HepG2 (cell line): Measurements from ENCODE around the gene ATP5PF. TPM values are rescaled to one million over a fixed set of nuclear protein-coding genes. Genes with fewer than 3 reads are reported as not detected.

Experiments
- KDM4B ChIP-seq: sonication (generic); formaldehyde crosslinking; IDR thresholded peaks from 2 replicates; pipeline ENCODE4 v1.4.0; 2020; ENCODE audit warnings: missing genetic modification reagents
- MAFG ChIP-seq: sonication (generic); formaldehyde crosslinking; IDR thresholded peaks from 2 replicates; pipeline ENCODE4 v1.5.1; 2020; ENCODE audit warnings: mild to moderate bottlenecking, missing genetic modification reagents
- ZNF10 ChIP-seq: sonication (generic); formaldehyde crosslinking; IDR thresholded peaks from 2 replicates; pipeline ENCODE4 v1.4.0; 2020; ENCODE audit warnings: mild to moderate bottlenecking, low read depth, missing genetic modification reagents, borderline replicate concordance
- ZNF790 ChIP-seq: sonication (generic); formaldehyde crosslinking; IDR thresholded peaks from 2 replicates; pipeline ENCODE4 v1.8.0; 2022; ENCODE audit warnings: missing genetic modification reagents, mild to moderate bottlenecking, borderline replicate concordance
- polyA plus RNA-seq, 8 experiments: library from polyadenylated mRNA; depleted of rRNA in 3 of 8; stranded (reverse) in 7 of 8; unstranded in 1 of 8; fragments of >200 nt; fragmentation: Illumina TruSeq in 4 of 8; extraction: Trizol in 4 of 8; gene quantifications; 2 replicates each; pipeline versions ENCODE4 v1.2.1 to v1.2.3, GENCODE V29; 2011 to 2016; ENCODE audit warnings: low read depth in 4 of 8, missing spikeins in 1 of 8, mixed read lengths in 1 of 8; ENCODE audit not compliant: insufficient read depth in 1 of 8
- total RNA-seq, 5 experiments: library from RNA; depleted of rRNA; stranded (reverse); fragments of >200 nt; fragmentation: Illumina TruSeq; extraction: Trizol; gene quantifications; 2 replicates each; pipeline ENCODE4 v1.2.3, GENCODE V29; 2016; ENCODE audit warnings: low read depth in 1 of 5
- TF ChIP-seq, protein P1 (sequence below): sonication (generic); formaldehyde crosslinking; IDR thresholded peaks from 2 replicates; pipeline ENCODE4 v1.8.0; 2022; ENCODE audit warnings: mild to moderate bottlenecking, missing genetic modification reagents, moderate library complexity
- TF ChIP-seq, protein P2 (sequence below): sonication (generic); formaldehyde crosslinking; IDR thresholded peaks from 2 replicates; pipeline ENCODE4; 2020; ENCODE audit warnings: missing genetic modification reagents, mild to moderate bottlenecking, borderline replicate concordance
- TF ChIP-seq, protein P3 (sequence below): sonication (generic); formaldehyde crosslinking; conservative IDR thresholded peaks from 2 replicates; pipeline ENCODE4 v1.4.0; 2020; ENCODE audit warnings: mild to moderate bottlenecking, missing genetic modification reagents, moderate library complexity

ATP5PF gene
- total and polyA plus RNA-seq, 2 of the 13 experiments (the other 11 are each of a cell fraction or from before 2014, with no cell fraction given), result 131 to 157 TPM

DNA sequence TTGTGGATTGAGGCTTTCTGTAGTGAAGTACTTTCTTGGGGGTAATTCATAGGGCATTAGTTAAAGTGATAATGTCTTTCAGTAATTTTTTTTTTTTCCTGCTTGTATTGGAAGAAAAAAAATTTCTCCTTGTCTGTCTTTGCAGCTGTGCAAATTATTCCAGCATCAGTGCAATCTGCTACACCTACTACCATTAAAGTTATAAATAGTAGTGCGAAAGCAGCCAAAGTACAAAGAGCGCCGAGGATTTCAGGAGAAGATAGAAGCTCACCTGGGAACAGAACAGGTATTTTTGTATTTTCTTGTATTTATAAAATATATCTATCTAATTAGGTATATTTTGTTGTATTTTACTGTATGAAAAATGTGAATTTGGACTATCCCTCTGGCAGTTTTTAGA lies 29.4 kb upstream of the ATP5PF start (continued):
- TF ChIP-seq, protein P1, sequence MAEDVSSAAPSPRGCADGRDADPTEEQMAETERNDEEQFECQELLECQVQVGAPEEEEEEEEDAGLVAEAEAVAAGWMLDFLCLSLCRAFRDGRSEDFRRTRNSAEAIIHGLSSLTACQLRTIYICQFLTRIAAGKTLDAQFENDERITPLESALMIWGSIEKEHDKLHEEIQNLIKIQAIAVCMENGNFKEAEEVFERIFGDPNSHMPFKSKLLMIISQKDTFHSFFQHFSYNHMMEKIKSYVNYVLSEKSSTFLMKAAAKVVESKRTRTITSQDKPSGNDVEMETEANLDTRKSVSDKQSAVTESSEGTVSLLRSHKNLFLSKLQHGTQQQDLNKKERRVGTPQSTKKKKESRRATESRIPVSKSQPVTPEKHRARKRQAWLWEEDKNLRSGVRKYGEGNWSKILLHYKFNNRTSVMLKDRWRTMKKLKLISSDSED (CRISPR knock-in tag), result no peak
- TF ChIP-seq MAFG (CRISPR knock-in tag) (no peak), ZNF10 (no peak), KDM4B (CRISPR knock-in tag) (no peak), ZNF790 (CRISPR knock-in tag) (no peak)
- TF ChIP-seq, protein P2, sequence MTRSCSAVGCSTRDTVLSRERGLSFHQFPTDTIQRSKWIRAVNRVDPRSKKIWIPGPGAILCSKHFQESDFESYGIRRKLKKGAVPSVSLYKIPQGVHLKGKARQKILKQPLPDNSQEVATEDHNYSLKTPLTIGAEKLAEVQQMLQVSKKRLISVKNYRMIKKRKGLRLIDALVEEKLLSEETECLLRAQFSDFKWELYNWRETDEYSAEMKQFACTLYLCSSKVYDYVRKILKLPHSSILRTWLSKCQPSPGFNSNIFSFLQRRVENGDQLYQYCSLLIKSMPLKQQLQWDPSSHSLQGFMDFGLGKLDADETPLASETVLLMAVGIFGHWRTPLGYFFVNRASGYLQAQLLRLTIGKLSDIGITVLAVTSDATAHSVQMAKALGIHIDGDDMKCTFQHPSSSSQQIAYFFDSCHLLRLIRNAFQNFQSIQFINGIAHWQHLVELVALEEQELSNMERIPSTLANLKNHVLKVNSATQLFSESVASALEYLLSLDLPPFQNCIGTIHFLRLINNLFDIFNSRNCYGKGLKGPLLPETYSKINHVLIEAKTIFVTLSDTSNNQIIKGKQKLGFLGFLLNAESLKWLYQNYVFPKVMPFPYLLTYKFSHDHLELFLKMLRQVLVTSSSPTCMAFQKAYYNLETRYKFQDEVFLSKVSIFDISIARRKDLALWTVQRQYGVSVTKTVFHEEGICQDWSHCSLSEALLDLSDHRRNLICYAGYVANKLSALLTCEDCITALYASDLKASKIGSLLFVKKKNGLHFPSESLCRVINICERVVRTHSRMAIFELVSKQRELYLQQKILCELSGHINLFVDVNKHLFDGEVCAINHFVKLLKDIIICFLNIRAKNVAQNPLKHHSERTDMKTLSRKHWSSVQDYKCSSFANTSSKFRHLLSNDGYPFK (CRISPR knock-in tag), result no peak
- TF ChIP-seq, protein P3, sequence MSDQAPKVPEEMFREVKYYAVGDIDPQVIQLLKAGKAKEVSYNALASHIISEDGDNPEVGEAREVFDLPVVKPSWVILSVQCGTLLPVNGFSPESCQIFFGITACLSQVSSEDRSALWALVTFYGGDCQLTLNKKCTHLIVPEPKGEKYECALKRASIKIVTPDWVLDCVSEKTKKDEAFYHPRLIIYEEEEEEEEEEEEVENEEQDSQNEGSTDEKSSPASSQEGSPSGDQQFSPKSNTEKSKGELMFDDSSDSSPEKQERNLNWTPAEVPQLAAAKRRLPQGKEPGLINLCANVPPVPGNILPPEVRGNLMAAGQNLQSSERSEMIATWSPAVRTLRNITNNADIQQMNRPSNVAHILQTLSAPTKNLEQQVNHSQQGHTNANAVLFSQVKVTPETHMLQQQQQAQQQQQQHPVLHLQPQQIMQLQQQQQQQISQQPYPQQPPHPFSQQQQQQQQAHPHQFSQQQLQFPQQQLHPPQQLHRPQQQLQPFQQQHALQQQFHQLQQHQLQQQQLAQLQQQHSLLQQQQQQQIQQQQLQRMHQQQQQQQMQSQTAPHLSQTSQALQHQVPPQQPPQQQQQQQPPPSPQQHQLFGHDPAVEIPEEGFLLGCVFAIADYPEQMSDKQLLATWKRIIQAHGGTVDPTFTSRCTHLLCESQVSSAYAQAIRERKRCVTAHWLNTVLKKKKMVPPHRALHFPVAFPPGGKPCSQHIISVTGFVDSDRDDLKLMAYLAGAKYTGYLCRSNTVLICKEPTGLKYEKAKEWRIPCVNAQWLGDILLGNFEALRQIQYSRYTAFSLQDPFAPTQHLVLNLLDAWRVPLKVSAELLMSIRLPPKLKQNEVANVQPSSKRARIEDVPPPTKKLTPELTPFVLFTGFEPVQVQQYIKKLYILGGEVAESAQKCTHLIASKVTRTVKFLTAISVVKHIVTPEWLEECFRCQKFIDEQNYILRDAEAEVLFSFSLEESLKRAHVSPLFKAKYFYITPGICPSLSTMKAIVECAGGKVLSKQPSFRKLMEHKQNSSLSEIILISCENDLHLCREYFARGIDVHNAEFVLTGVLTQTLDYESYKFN (CRISPR knock-in tag), result no peak
